HG03095 (cell line): ENCODE data around the gene COL4A6.
"Not testable (repeated sequence)": the region's sequence is repeated elsewhere in the genome, so short reads cannot be mapped to it uniquely, and the experiment has no call there.

Experiments
- ATAC-seq: cut with Tn5 transposase; IDR thresholded peaks from one replicate; pipeline ENCODE4 v1.9.1; 2021; ENCODE audit warnings: moderate library complexity; ENCODE audit not compliant: unreplicated experiment

The COL4A6 gene

GRCh38 chrX:108412783-108413182 is 25.4 kb downstream of the COL4A6 start:
- no peak for ATAC-seq

DNA sequence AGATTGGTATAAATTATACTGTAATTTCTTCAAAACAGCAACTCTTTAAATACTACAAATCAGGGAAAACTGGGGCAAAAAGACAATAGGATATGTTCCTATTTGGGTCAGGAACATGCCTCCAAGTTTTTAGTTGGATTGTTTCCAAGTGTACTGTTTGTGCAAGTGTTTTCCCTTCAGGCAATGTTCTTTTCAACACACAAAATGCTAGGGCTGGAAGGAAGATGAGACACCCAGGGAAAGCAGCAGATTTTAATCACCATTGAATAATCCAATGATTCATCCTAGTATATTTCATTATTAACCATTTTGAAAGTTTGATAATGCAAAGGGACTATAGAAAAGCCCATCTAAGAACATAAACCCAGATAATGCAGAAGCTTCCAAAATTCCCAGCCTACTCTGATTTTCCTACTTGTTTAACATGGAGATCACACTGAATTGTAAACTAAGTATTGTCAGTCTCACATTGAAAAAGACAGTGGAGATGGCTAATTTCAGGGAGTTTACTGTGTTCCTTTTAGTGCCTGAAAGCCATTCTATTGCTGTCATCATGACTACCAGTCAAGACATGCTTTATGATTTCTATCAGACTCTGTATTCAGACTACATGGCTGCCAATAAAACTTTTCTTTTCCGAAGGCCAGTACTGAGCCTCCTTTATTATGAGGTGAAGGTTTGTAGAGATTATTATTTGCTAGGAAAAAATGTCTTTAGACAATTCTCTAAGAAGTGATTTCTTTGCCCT is 38.6 kb downstream of the COL4A6 start:
- ATAC-seq: no peak

- ATAC-seq: no peak
Observed at GRCh38 chrX:108397627-108398391, 40.4 kb downstream of the COL4A6 start.

DNA sequence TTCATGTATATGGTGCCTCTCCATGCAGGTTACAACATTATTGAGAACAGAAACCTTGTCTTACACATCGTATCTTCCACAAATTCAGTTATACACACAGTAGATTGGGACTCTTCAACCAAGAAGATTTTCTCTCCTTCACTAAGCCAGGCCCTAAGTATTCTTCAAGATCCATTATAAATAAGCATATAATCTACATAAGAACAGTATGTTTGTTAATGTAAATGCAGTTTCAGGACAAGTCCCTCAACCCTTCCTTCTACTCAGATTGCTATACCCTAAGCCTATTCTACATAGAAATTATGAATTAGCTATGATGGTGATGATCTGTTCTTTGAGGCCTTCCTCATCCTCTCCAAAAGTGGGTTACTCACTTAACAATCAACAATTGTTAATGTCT is 41.2 kb downstream of the COL4A6 start:
- no peak for ATAC-seq

GRCh38 chrX:108396188-108396891 is 41.9 kb downstream of the COL4A6 start:
- no peak for ATAC-seq

DNA sequence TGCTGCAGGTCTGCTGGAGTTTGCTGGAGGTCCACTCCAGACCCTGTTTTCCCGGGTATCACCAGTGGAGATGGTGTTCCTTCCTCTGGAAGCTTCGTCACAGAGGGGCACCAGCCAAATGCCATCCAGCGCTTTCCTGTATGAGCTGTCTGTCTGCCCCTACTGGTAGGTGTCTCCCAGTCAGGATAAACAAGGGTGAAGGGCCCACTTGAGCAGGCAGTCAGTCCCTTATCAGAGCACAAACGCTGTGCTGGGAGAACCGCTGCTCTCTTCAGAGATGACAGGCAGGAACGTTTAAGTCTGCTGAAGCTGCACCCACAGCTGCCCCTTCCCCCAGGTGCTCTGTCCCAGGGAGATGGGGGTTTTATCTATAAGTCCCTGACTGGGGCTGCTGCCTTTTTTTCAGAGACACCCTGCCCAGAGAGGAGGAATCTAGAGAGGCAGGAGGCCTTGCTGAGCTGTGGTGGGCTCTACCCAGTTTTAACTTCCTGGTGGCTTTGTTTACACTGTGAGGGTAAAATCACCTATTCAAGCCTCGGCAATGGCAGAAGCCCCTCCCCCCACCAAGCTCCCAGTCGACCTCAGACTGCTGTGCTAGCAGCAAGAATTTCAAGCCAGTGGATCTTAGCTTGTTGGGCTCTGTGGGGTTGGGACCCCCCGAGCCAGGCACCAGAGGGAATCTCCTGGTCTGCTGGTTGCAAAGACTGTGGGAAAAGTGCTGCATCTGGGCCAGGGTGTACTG is 47.1 kb downstream of the COL4A6 start:
- ATAC-seq: not testable (repeated sequence)

GRCh38 chrX:108384783-108385182 is 53.4 kb downstream of the COL4A6 start:
- ATAC-seq: no peak

DNA sequence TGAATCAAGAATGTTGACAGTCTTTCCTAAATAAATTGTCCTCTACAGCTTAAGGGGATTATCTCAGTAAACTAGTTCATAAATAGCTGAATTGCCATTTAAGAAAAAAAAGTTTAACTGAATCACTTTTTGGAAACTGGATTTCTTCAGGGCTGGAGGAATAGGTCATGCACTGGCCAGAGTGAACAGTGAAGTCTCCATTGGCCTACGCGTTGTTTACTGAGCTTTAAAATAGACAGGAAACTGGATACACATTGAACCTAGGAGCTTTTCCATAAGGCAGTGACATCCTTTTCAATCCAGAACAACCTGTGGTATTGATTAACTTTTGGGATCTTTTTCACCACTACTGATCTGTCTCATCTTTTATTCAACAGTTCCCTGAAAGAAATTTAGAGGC is 58.0 kb downstream of the COL4A6 start:
- ATAC-seq: no peak

DNA sequence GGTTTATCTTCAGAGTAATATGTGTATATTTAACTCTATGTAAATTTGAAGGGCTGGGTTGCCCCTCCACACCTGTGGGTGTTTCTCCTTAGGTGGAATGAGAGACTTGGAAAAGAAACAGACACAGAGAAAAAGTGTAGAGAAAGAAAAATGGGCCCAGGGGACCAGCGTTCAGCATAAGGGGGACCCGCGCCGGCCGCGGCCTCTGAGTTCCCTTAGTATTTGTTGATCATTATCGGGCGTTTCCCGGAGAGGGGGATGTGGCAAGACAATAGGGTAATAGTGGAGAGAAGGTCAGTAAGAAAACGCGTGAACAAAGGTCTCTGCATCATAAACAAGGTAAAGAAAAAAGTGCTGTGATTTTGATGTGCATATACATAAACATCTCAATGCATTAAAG is 61.4 kb downstream of the COL4A6 start:
- ATAC-seq: not testable (repeated sequence)

DNA sequence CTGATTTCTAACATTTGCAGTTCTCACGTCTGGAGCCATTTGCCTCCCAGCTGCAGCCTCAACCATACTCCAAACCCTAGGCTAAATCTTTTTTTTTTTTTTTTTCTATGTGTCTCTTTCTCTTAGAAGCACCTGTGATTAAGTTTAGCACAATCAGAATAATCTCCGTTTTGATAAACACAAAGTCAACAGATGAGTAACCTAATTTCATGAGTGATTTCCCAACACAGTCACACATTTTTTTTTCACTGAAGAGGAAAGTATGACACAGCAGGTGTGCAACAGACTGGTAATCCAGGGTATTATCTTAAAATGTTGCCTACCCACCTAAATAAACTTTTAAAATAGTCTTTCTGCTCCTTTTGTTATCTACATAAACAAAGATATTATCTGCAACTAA is 62.6 kb downstream of the COL4A6 start:
- not testable (repeated sequence) for ATAC-seq

DNA sequence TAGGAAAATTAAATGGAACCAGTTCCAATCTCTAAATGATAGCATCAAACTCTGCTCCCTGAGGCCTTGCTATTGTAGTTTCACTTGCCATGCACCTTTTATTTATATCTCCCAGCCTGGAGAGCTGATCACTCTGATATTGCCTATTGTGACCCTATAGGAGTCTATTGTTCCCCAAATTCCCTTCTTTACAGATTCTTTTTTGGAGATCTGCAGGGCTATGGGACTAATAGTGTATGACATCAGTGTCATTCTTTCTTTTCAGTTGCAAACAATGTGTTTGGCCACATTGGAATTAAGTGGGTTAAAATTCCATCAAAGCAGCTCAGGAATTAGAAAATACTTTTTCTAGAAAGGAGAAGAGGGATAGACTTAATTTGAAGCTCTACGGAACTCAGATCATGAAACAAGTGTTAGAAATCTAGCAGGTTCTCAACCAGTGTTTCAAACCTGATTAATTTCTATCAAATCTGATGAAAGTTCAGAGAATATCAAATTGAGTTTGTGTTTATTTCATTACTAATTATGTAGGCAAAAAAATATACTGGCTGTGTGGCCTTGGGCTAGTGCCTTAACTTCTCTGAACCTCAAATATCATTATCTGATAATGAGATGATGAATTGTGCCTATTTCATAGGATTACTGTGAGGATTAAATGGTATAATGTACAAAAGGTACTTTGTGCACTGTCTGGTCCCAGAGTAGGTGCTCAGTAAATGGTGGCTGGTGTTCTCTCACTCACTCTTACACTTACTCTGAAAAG is 71.4 kb downstream of the COL4A6 start:
- no peak for ATAC-seq

- ATAC-seq: no peak
Observed at GRCh38 chrX:108362026-108362425, 76.2 kb downstream of the COL4A6 start.

DNA sequence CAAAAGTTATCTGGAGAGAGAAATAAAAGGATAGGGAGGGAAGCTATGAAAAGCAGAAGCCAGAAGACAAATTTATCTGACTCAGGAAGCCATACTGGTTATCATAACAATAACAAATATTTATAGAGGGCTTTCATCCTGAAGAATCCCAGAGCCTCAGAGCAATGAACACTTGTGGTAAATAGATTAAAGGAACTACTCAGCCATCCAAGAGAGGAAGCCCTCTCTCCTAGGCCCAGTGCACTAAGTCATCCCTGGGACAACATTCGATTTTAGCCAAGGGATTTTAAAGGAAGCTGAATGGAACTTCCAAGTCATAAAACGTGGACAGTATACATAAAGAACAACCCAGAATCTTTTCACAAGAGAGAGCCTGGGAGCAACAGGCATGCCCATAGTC is 76.9 kb downstream of the COL4A6 start:
- no peak for ATAC-seq

DNA sequence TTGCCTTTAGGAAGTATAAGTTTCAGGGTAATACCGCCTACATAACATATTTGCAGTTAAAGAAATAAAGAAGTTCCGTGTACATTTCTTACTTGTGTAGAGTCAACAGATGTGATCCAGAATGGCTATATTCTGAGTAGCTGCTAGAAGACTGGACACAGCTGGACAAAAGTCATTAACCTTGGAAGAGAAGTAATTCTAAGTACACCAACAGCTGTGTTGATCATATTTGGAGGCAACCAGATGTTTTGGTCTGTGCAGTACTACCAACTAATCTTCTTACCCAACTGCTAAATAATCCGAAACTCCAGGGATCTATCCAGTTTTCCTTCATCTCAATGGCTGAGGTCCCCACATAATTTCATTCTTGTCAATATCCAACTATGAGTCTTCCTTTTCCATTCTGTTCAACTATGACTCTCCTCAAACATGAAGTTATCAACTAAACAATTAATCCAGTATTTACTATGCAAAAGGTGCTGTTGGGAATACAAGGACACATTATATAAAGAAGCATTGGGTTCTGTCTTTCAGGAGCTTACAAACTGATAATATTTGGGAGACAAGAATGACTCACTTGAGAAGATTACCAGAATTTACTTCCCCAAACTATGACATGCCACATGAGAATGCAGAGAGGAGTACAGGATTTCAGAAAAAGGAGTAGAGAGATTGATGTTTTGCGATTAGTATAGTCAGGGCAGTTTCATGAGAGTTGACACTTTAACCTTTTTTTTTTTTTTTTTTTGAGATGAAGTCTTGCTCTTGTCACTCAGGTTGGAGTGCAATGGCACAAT is 78.2 kb downstream of the COL4A6 start:
- ATAC-seq: no peak

GRCh38 chrX:108353452-108353851 is 84.8 kb downstream of the COL4A6 start:
- ATAC-seq: no peak

GRCh38 chrX:108349210-108349609 is 89.0 kb downstream of the COL4A6 start:
- ATAC-seq: no peak

DNA sequence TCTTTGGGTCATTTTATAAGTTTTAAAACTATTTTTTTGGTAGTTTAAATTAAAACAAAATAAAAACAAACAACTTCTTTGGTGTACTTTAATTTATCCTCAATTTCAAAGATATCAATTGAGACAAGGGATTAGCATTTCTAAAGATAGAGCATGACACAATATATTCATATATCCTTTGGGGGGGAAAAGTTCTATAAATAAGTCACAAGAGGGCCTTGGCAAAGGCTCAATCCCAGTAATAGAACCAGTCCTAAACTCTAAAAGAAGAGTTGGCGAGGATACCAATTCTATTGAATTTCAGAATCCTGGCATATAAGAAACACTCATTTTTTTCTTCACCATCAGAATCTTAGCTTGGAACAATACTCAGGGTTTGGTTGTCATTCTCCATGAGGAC is 89.7 kb downstream of the COL4A6 start:
- ATAC-seq: no peak

GRCh38 chrX:108347800-108348199 is 90.4 kb downstream of the COL4A6 start:
- no peak for ATAC-seq

DNA sequence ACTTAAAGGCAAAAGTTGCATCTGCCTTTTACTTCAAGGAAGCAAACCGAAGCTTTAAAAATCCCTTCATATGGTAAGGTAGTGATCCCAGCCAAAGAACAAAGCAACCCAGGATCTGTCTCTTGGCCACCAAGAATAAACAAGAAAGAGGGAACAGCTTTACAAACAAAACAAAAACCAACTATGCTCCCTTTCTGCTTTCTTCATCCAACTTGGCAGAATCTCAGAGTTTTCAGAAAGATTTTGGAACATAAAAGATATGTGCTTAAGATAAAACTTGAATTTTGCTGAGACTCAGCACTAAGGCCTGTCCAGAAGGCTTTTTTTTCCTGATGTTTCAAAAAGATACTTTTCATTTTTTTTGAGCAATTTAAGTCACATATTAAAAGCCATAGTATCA is 94.0 kb downstream of the COL4A6 start:
- ATAC-seq: no peak

DNA sequence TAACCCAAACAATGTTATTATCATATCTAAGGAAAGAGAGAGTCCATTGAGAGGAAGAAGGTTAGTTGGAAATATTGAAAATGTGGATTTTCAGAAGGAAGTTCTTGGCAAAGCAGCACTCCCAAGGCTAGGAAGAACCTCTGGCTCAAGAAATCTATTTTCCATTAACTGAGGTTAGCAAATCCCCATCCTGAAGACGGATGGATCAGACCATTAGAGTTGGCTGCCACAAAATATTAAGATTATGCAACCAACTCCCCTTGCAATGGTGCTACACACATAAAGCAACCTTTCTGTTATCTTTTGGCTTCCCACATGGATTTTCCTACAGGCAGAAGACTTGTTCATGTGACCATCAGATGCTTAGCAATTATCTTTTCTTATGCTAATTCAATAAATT is 96.3 kb downstream of the COL4A6 start:
- no peak for ATAC-seq
